Measurements from ENCODE around the gene TMEM132A.

- no peak for TF ChIP-seq POLR2A (IDR thresholded peaks at IDR 0.05; ENCODE audit: low read length)
- no peak for TF ChIP-seq GATA1 (IDR thresholded peaks at IDR 0.05; ENCODE audit: low read depth, low read length)
Measured at GRCh38 chr11:60985501-60985900, 61.2 kb downstream of the TMEM132A start.

Measured in erythroblast (primary cell).